GM19452 (cell line): ENCODE results near the gene KCNJ15.

Source experiments
- ATAC-seq: cut with Tn5 transposase; IDR thresholded peaks from one replicate; pipeline ENCODE4 v1.9.1; 2021; ENCODE audit not compliant: unreplicated experiment

KCNJ15 gene

GRCh38 chr21:38267991-38268863, 11.4 kb downstream of the KCNJ15 start:
- no peak for ATAC-seq

DNA sequence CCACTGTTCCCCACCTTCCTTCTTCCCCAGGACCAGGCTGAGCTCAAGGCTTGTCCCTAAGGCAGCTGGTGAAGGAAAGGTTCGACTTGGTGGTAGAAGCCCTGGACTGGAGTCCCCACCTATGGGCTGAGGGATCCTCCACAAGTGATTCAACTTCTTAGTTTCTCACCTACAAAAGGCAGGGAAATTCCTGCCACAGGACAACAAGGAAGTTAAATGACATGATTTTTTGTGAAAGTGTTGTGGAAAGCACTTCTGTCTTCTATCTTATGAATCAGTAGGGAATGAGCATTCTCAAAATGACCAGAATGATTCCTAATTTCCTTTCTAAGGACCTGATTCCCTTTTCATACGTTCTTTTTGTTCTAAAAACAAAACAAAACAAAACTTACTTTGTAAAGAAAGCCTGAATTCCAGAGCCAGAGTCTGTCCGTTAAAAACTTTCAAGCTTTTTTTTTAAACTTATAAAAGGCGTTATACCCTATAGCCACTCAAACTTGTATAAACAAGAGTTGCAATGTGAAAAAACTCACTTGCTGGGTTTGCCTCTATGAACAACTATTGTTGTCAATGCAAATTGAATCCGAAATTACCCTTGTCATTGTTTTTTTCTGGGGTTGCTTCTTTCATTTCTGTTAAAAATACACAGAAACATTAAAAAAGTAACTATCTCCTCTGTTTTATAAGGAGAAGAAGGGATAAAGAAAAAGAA, 12.2 kb downstream of the KCNJ15 start:
- ATAC-seq: no peak

DNA sequence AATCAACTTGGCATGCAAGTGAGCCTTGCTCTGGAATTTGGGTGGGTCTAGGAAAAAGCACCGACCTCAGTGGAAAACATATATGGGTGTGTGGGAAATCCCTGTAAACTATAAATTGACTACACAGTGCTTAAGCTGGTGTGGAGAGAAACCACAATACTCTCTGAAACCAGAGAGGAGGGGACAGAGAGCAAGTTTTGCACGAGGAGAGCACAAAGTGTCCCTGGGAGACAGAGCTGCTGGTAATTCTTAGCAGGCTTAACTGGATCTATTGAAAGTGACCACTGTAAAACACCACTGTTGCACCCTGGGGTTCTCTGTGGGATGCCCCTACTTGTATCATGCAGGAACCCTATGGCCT, 12.8 kb downstream of the KCNJ15 start:
- ATAC-seq: no peak

DNA sequence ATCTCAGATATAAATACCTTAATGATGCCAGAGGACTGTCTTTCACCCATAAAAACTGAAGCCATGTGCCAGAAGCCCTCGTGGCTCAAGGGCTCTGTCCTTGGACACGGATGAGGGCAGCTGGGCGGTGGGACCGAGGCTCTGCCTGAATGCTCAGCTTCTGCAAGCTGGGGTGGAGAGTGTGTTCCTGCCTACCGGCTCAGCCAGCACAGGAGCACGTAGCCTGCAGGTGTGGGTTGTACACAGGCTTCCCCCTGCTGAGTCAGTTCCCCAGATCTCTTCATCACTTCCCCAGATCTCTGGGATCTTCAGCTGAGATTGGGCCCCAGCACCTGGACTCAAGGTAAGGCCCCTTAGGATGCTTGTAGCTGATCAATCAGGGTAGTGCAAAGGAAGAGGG, 15.4 kb downstream of the KCNJ15 start:
- ATAC-seq: no peak

DNA sequence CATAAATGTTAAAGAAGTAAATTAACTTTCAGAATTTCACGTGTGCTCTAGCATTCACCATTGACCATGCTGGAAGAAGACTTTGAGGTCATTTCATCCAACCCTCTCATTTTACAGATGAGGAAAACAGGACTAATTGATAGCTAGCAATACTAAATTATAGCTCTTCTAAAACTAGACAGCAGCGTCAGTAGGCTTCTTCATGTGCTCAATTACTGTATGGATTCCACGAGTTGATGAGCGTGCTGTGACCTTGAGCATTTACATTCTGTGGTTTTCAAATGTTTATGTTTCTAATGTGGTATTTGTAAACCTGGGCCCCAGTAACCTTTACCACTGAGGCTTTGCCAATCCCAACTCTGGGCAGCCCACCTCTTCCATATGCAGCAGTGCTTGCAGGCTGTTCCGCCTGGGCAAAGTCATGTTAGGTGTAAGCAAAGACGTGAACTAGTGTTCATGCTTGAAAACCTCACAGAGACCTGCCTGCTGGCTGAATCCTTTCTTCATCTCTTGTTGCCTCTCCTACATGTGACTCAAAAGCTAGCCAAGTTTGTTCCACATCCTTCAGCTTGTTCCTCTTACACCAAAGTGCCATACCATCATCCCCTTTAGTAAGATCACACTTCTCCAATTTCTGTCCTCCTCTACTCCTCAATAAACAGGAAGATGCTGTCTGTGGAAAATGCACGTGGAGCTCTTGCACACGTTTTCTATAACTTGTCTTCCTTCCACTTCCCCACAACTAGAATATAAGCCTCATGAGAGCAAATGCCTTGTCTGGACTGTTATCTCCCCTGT, 17.2 kb downstream of the KCNJ15 start:
- no peak for ATAC-seq

DNA sequence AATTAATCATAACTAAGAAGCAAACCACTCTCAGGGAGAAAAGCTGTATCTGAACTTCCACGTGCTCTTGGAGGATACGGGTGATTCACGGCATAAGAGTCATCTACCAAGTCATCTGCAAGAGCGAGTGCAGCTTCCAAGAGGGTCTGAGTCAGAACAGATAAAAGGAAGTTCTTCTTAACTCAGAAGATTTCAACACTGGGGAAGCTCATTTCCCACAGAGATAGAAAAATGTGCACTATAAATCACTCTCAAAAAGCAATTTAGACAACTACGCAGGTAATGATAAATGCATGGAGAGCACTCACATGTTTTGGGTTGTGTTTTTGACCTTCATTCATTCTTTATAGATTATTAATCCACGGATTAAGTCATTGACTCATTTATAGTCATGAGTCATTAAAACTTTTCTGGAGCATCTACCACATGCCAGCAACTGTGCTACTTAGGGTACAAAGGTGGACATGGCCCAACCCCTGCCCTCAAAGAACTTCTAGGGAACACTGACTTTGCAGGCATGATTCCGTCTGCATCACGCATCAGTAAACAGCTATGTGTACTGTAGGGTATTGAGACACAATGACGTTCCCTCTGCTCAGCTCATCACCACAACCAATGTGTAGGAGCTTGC, 20.8 kb downstream of the KCNJ15 start:
- no peak for ATAC-seq

GRCh38 chr21:38280454-38280853, 23.7 kb downstream of the KCNJ15 start:
- ATAC-seq: no peak

DNA sequence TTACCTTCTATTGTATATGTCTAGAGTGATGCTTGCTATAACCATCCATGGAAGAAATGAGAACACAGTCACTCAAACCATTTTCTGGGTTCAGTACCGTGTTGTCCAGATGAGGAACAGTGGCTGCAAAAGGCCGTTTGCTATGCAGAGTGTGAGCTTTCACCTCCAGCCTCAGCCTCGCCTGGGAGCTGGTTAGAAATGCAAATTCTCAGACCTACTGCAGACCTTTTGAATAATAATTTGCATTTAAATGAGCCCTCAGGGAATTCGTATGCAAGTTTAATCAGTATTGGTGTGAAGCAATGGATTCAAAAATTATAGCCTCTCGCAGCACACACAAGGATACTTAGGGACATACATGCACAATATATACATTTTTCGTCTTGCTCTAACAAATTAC, 24.1 kb downstream of the KCNJ15 start:
- ATAC-seq: no peak

GRCh38 chr21:38282921-38283320, 26.1 kb downstream of the KCNJ15 start:
- ATAC-seq: no peak

- no peak for ATAC-seq
These were observed 27.4 kb downstream of the KCNJ15 start for GRCh38 chr21:38284216-38284615.

DNA sequence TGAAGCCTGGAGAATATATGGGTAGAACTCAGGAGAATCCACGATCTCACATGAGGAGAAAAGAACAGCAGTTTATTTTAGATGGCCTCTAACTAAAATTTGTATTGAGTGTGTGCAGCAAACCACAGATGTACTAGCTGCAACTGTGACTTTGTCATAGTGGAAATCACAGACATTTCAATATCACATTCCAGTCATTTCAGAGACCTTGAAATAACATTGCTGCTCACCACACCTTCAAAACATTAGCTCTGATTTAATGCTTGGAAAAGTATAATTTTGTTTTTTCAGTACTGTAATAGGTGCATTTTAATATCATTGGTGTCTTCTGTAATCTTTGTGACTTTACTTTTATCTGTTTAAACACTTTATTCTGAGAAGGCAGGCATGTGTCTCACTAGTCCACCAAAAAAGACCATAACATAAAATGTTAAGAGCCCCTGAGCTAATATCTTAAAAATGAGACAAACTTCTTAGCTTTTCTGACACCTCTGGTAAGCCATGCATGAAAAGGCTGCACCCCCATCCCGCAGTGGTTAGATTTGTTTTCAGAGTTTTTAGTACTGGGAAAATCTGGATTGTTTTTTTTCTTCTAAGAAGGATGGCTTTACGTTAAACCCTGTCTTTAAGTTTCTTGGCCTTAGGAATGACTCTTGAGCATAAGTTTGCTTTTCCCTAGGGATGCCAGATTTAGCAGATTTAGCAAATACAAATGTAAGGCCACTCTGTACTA, 30.1 kb downstream of the KCNJ15 start:
- no peak for ATAC-seq

GRCh38 chr21:38287476-38287875, 30.7 kb downstream of the KCNJ15 start:
- ATAC-seq: no peak

- ATAC-seq: no peak
These were observed 33.1 kb downstream of the KCNJ15 start for GRCh38 chr21:38289705-38290485.

GRCh38 chr21:38290809-38291208, 34.0 kb downstream of the KCNJ15 start:
- no peak for ATAC-seq

DNA sequence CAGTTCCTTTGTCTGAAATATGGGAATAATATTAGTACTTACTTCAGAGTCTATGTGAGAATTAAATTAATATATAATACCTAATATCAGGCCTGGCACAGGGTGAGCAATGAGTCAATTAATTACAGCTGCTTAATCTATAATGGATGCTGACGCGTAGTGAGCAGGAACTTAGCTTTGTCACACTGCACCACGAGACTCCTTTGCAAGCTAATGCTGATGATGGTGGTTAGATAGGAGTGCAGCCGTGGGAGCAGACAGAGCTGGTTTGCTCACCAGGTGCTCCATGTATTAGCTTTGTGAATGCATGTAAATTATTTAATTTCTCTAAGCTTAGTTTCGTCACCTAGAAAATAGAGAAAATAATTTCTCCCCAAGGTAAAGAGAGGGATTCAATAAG, 35.1 kb downstream of the KCNJ15 start:
- no peak for ATAC-seq

GRCh38 chr21:38293113-38293512, 36.3 kb downstream of the KCNJ15 start:
- no peak for ATAC-seq

DNA sequence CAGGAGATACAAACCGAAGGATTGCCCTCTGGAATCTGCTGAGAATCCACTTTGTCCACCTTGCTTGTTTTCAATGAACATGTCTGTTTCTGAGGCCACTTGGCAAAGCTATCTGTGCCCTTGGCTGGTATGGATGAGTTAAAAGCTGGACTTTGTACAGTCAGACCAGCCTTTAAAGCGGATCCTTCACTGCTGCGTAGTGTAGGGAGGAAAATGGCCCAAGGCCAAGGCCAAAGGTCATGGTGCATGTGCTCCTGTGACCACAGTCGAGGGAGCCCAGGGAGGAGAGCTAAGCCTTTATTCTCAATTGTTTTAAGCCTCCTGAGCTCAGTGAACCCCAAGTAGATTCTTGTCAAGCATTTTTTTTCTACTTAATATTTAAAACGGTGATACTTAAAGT, 37.0 kb downstream of the KCNJ15 start:
- ATAC-seq: no peak

- no peak for ATAC-seq
These were observed 37.8 kb downstream of the KCNJ15 start for GRCh38 chr21:38294609-38295008.

GRCh38 chr21:38295997-38296764, 39.4 kb downstream of the KCNJ15 start:
- ATAC-seq: no peak
